Stimulated activated naive B cell treated with anti-CD40 and anti-IgM and Interleukin-4, amounts not matched to agents 10 μg/mL and 1 μg/mL and 100 μg/mL, for 72 hours (primary cell): Measurements from ENCODE around the gene RAD51B.

Experiments
- ATAC-seq, 2 donors: fragments of 150-1000 bp; cut with Tn5 transposase; replicated peaks; 2 replicates each; pipeline ENCODE4 v1.10.0; 2021; ENCODE audit warnings: moderate library complexity in 1 of 2
- DNase-seq: peaks from one replicate; pipeline ENCODE4 v3.0.0; 2021
- H3K27ac Mint-ChIP-seq: one replicate; pipeline ENCODE4 v1.8.0; 2022; ENCODE audit warnings: mild to moderate bottlenecking, mixed read lengths
- H3K27me3 Mint-ChIP-seq, 2 donors: one replicate each; pipeline ENCODE4 v1.8.0; 2022; ENCODE audit warnings: mixed read lengths in 2 of 2
- H3K36me3 Mint-ChIP-seq, 2 donors: one replicate each; pipeline ENCODE4 v1.8.0; 2022; ENCODE audit warnings: mixed read lengths in 2 of 2, mild to moderate bottlenecking in 1 of 2
- H3K4me1 Mint-ChIP-seq, 2 donors: one replicate each; pipeline ENCODE4 v1.8.0; 2022; ENCODE audit warnings: mixed read lengths in 2 of 2, mild to moderate bottlenecking in 1 of 2
- H3K4me3 Mint-ChIP-seq, 2 donors: one replicate each; pipeline ENCODE4 v1.8.0; 2022; ENCODE audit warnings: mild to moderate bottlenecking in 2 of 2, mixed read lengths in 2 of 2, moderate library complexity in 1 of 2
- H3K9me3 Mint-ChIP-seq, 2 donors: one replicate each; pipeline ENCODE4 v1.8.0; 2022; ENCODE audit warnings: mixed read lengths in 2 of 2, mild to moderate bottlenecking in 1 of 2

RAD51B gene

GRCh38 chr14:67892466-67893100 is 73.0 kb downstream of the RAD51B start:
- Mint-ChIP-seq H3K4me1 (no peaks in the 10 kb centered on the region), H3K27me3 (no peaks in the 10 kb centered on the region), H3K9me3 (no peaks in the 10 kb centered on the region), H3K4me3 (no peak overlapping the region), H3K36me3 (peaks cover 4 to 9% of the 10 kb centered on the region in 2 donors), H3K27ac (no peak overlapping the region)
- ATAC-seq (no peak), DNase-seq (no peak)

GRCh38 chr14:67900231-67900630 is 80.7 kb downstream of the RAD51B start:
- peaks cover 22 to 25% of the 10 kb centered on the region in 2 donors for H3K36me3 Mint-ChIP-seq

GRCh38 chr14:67908052-67908754 is 88.6 kb downstream of the RAD51B start:
- peaks cover 6 to 15% of the 10 kb centered on the region in 2 donors for H3K9me3 Mint-ChIP-seq
- H3K27me3 Mint-ChIP-seq = no peaks in the 10 kb centered on the region
- ATAC-seq (no peak), DNase-seq (no peak)
- peaks cover 0 to 2% of the 10 kb centered on the region in 2 donors for H3K4me1 Mint-ChIP-seq
- H3K4me3 Mint-ChIP-seq = no peak overlapping the region
- H3K27ac Mint-ChIP-seq = no peak overlapping the region
- H3K36me3 Mint-ChIP-seq = peaks cover 24 to 33% of the 10 kb centered on the region in 2 donors

More at GRCh38 chr14:67900231-67900630, 80.7 kb downstream of the RAD51B start:
- Mint-ChIP-seq H3K9me3 (peaks cover 4 to 10% of the 10 kb centered on the region in 2 donors), H3K4me1 (no peaks in the 10 kb centered on the region), H3K27ac (no peak overlapping the region), H3K27me3 (no peaks in the 10 kb centered on the region), H3K4me3 (no peak overlapping the region)
- no peak for DNase-seq
- ATAC-seq = no peak

GRCh38 chr14:67911562-67911961 is 92.0 kb downstream of the RAD51B start:
- Mint-ChIP-seq H3K27me3 (no peaks in the 10 kb centered on the region), H3K4me1 (peaks cover 0 to 2% of the 10 kb centered on the region in 2 donors), H3K36me3 (peaks cover 3 to 11% of the 10 kb centered on the region in 2 donors), H3K4me3 (no peak overlapping the region), H3K27ac (no peak overlapping the region), H3K9me3 (no peaks in the 10 kb centered on the region)
- ATAC-seq (no peak), DNase-seq (no peak)

- Mint-ChIP-seq H3K27ac (no peak overlapping the region), H3K4me1 (no peaks in the 10 kb centered on the region), H3K9me3 (no peaks in the 10 kb centered on the region), H3K36me3 (peaks cover 0 to 3% of the 10 kb centered on the region in 2 donors), H3K4me3 (no peak overlapping the region), H3K27me3 (no peaks in the 10 kb centered on the region)
- no peak for ATAC-seq
- no peak for DNase-seq
Measured at GRCh38 chr14:67916430-67916829, 96.9 kb downstream of the RAD51B start.

- Mint-ChIP-seq H3K27ac (no peak overlapping the region), H3K9me3 (no peaks in the 10 kb centered on the region), H3K27me3 (no peaks in the 10 kb centered on the region), H3K4me3 (no peak overlapping the region), H3K4me1 (peaks cover 3 to 5% of the 10 kb centered on the region in 2 donors), H3K36me3 (peaks cover 0 to 3% of the 10 kb centered on the region in 2 donors)
- DNase-seq (no peak), ATAC-seq (no peak)
Measured at GRCh38 chr14:67917006-67917405, 97.4 kb downstream of the RAD51B start.

- peaks cover 7 to 8% of the 10 kb centered on the region in 2 donors for H3K4me1 Mint-ChIP-seq
Measured at GRCh38 chr14:67918838-67919237, 99.3 kb downstream of the RAD51B start.

GRCh38 chr14:67919259-67920032 is 99.9 kb downstream of the RAD51B start:
- Mint-ChIP-seq H3K4me3 (no peak overlapping the region), H3K27ac (no peak overlapping the region), H3K36me3 (peaks cover 3 to 4% of the 10 kb centered on the region in 2 donors), H3K4me1 (peaks cover 7 to 8% of the 10 kb centered on the region in 2 donors), H3K9me3 (no peaks in the 10 kb centered on the region), H3K27me3 (no peaks in the 10 kb centered on the region)
- DNase-seq = no peak
- ATAC-seq = no peak

More at GRCh38 chr14:67918838-67919237, 99.3 kb downstream of the RAD51B start:
- Mint-ChIP-seq H3K36me3 (peaks cover 2 to 3% of the 10 kb centered on the region in 2 donors), H3K9me3 (no peaks in the 10 kb centered on the region), H3K27ac (no peak overlapping the region), H3K27me3 (no peaks in the 10 kb centered on the region), H3K4me3 (no peak overlapping the region)
- ATAC-seq (no peak), DNase-seq (no peak)

GRCh38 chr14:67926821-67927220 is 107.2 kb downstream of the RAD51B start:
- peaks cover 5% of the 10 kb centered on the region in 2 donors for H3K4me1 Mint-ChIP-seq
- peaks cover 26 to 27% of the 10 kb centered on the region in 2 donors for H3K9me3 Mint-ChIP-seq
- ATAC-seq (no peak), DNase-seq (no peak)
- no peak overlapping the region for H3K27ac Mint-ChIP-seq
- no peaks in the 10 kb centered on the region for H3K27me3 Mint-ChIP-seq
- peaks cover 41 to 47% of the 10 kb centered on the region in 2 donors for H3K36me3 Mint-ChIP-seq
- no peak overlapping the region for H3K4me3 Mint-ChIP-seq

GRCh38 chr14:67927244-67927643 is 107.7 kb downstream of the RAD51B start:
- Mint-ChIP-seq H3K27ac (no peak overlapping the region), H3K27me3 (no peaks in the 10 kb centered on the region), H3K4me1 (peaks cover under 1 to 2% of the 10 kb centered on the region in 2 donors), H3K36me3 (peaks cover 39 to 51% of the 10 kb centered on the region in 2 donors), H3K9me3 (peaks cover 26 to 27% of the 10 kb centered on the region in 2 donors), H3K4me3 (no peak overlapping the region)
- ATAC-seq (no peak), DNase-seq (no peak)

GRCh38 chr14:67928375-67928774 is 108.8 kb downstream of the RAD51B start:
- Mint-ChIP-seq H3K36me3 (peaks cover 39 to 51% of the 10 kb centered on the region in 2 donors), H3K4me3 (no peak overlapping the region)

GRCh38 chr14:67932708-67933246 is 113.2 kb downstream of the RAD51B start:
- no peak for DNase-seq
- Mint-ChIP-seq H3K4me3 (no peak overlapping the region), H3K27me3 (no peaks in the 10 kb centered on the region), H3K4me1 (peaks cover 2 to 6% of the 10 kb centered on the region in 2 donors), H3K9me3 (peaks cover 17 to 18% of the 10 kb centered on the region in 2 donors), H3K27ac (no peak overlapping the region), H3K36me3 (peaks cover 20 to 33% of the 10 kb centered on the region in 2 donors)
- ATAC-seq = no peak

More at GRCh38 chr14:67928375-67928774, 108.8 kb downstream of the RAD51B start:
- Mint-ChIP-seq H3K27ac (no peak overlapping the region), H3K27me3 (no peaks in the 10 kb centered on the region), H3K9me3 (peaks cover 26 to 27% of the 10 kb centered on the region in 2 donors), H3K4me1 (no peaks in the 10 kb centered on the region)
- DNase-seq = no peak
- ATAC-seq = no peak

- Mint-ChIP-seq H3K36me3 (peaks cover 17 to 29% of the 10 kb centered on the region in 2 donors), H3K4me1 (peaks cover 2 to 6% of the 10 kb centered on the region in 2 donors), H3K4me3 (no peak overlapping the region), H3K27me3 (no peaks in the 10 kb centered on the region), H3K27ac (no peak overlapping the region), H3K9me3 (peaks cover 15 to 17% of the 10 kb centered on the region in 2 donors)
- DNase-seq = no peak
- ATAC-seq = no peak
Measured at GRCh38 chr14:67933266-67933665, 113.7 kb downstream of the RAD51B start.

- H3K27me3 Mint-ChIP-seq = no peaks in the 10 kb centered on the region
- no peak overlapping the region for H3K27ac Mint-ChIP-seq
- peaks cover 13 to 24% of the 10 kb centered on the region in 2 donors for H3K36me3 Mint-ChIP-seq
- peak; percentile 78 to 90 for ATAC-seq
- H3K4me3 Mint-ChIP-seq = no peak overlapping the region
- peak; percentile 3 for DNase-seq
- peaks cover 2 to 6% of the 10 kb centered on the region in 2 donors for H3K4me1 Mint-ChIP-seq
- H3K9me3 Mint-ChIP-seq = peaks cover 11 to 13% of the 10 kb centered on the region in 2 donors
Measured at GRCh38 chr14:67934087-67934486, 114.5 kb downstream of the RAD51B start.
